AG09309 (cell line): ENCODE results near the gene GOLGB1.

Experiments
- DNase-seq: peaks from one replicate; pipeline ENCODE4 v3.0.0-alpha.2; 2010; ENCODE audit warnings: low read depth
- H3K4me3 ChIP-seq: 2 replicates; pipeline ENCODE4 v1.5.1; 2011; ENCODE audit warnings: mild to moderate bottlenecking, low read depth, low read length, moderate library complexity; ENCODE audit not compliant: control insufficient read depth
- CTCF ChIP-seq: IDR thresholded peaks from 2 replicates; pipeline ENCODE4 v1.5.1; 2011; ENCODE audit warnings: mild to moderate bottlenecking, low read depth, low read length, inconsistent platforms; ENCODE audit not compliant: insufficient read depth, control insufficient read depth; ENCODE audit errors: missing control alignments

The GOLGB1 gene

DNA sequence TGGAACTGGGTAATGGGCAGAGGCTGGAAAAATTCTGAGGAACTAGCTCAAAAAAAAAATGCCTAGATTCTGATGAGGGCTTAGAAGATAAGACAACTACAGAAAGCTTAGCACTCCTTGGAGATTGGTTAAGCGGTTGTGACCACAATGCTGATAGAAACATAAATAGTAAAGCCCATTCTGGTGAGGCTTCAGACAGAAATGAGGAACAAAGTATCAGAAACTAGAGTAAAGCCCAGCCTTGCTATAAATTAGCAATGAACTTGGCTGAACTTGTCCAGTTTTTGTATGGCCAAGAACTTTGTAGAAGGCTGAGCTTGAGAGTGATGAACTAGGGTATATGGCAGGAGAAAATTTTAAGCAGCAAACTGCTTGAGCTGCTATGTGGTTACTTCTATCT is 25.4 kb downstream of the GOLGB1 start:
- no peak for DNase-seq
- no peak overlapping the region for H3K4me3 ChIP-seq
- TF ChIP-seq CTCF: no peak

GRCh38 chr3:121723485-121723884 is 26.1 kb downstream of the GOLGB1 start:
- no peak for TF ChIP-seq CTCF
- H3K4me3 ChIP-seq: no peak overlapping the region
- DNase-seq: no peak

DNA sequence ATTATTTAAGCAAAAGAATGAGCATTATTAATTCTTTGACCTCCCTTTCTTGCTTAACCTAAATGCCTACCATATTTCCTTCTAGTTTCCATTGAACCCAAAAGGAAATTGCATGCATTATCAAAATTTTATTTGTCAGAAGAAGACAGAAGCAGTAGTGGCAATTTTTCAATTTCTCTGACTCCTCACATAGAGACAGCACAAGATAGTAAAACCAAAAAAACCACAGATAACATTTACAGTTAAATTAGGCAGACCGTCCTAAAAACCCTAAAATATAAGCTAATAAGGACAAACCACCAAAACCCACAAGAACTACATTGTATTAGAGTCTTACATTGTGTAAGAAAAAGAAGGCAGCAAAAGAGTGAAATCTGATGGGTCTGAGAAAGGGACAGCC is 27.1 kb downstream of the GOLGB1 start:
- DNase-seq: no peak
- no peak overlapping the region for H3K4me3 ChIP-seq
- no peak for TF ChIP-seq CTCF

GRCh38 chr3:121720163-121720562 is 29.4 kb downstream of the GOLGB1 start:
- TF ChIP-seq CTCF: no peak
- DNase-seq: no peak
- H3K4me3 ChIP-seq: no peak overlapping the region

- DNase-seq: no peak
- H3K4me3 ChIP-seq: no peak overlapping the region
- no peak for TF ChIP-seq CTCF
These were observed 30.1 kb downstream of the GOLGB1 start for GRCh38 chr3:121719423-121719822.

DNA sequence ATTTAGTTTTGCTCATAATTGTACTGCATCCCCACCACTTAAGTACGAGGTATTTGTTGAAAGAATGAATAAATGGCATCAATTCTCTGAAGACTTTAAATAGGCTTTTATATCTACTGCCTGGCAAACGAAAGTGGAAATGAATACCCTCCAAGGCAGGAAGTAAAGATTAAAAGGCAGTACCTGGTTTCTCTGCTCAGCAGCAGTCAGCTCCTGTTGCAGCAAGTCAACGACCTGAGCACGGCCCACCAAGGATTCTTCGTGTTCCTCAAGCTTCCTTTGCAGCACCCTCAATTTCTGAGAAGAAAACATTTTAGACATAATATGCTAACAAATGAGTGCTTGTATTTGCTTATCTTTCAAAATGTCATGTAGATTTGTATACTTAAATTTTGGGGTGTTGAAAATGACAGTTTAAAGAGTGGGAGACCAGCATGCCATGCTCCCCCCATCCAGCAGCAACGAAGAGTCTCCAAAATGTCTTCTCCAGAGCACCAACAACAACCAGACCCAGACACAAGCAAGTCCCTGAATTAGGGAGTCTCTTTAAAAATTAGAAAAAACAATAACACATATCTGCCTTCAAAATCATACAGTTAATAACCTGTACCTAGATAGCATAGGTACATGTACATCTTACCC is 31.2 kb downstream of the GOLGB1 start:
- DNase-seq: no peak
- no peak overlapping the region for H3K4me3 ChIP-seq
- no peak for TF ChIP-seq CTCF

GRCh38 chr3:121710347-121710746 is 39.2 kb downstream of the GOLGB1 start:
- H3K4me3 ChIP-seq: no peak overlapping the region
- no peak for TF ChIP-seq CTCF
- no peak for DNase-seq
